CMK (cell line): ENCODE measurements around the gene SEC14L5.
"Not testable (repeated sequence)": the region's sequence is repeated elsewhere in the genome, so short reads cannot be mapped to it uniquely, and the experiment has no call there.

Source experiments
- DNase-seq: peaks from one replicate; pipeline ENCODE4 v3.0.0-alpha.2; 2010; ENCODE audit warnings: low read depth

Gene SEC14L5

GRCh38 chr16:4931381-4931780, 26.7 kb upstream of the SEC14L5 start:
- DNase-seq: no peak

DNA sequence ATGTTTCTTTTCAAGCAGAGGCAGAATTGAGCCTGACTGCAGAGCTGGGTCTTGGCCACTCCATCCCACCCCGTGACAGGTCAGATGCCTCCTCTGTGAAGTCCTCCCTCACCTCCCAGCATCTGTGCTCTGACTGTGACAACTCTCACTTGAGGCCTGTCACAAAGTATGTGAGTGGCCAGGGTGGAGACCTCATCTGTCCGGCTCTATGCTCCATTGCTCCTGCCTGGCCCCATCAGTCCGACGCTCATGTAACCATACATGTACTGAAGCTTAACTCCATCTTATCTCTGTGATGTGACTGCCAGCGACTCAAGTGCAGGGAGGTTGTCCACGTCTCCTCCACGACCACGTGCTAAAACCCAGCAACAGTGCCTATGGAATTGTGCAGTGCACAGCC, 24.7 kb upstream of the SEC14L5 start:
- DNase-seq: no peak

DNA sequence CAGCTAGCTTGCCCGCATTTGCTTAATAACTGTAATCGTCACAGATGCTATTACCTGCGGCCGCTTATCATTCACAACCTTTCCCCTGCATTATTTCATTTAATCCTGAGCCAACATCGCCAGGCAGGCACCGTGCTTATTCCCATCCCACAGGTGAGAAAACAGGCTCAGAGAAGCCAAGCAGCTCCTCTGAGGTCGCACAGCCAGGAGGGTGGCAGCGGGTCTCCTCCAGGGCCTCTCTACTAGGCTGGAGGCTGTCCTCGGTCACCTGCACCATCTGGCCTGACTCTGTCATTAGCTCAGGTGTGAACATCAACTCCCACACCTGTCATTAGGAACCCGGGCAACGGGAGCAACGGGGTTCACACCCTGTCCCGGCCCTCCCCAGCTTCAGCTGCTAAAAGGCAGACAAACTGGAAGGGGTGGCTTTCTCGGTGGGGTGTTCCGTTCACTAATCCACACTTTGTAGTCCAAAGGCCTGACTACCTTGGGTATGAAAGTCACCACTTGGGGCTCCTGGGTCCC, 24.2 kb upstream of the SEC14L5 start:
- no peak for DNase-seq

DNA sequence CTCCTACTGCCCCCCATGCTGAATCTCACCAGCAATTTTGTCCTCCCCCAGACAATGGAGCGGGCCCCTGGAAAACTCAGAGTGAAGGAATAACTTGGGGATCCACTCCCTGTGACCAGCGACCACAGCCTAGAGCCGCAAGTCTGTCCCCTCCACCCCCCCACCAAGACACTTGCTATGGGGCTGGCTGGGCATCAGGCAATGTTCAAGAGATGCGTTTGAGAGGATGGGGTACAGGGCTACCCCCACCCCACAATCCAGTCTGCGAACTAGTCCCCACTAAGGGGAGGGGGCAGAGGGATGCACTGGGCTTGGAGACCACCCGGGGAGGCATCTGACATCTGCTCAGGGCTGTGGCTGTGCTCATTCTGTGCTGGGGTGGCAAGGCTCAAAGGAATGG, 23.5 kb upstream of the SEC14L5 start:
- no peak for DNase-seq

DNA sequence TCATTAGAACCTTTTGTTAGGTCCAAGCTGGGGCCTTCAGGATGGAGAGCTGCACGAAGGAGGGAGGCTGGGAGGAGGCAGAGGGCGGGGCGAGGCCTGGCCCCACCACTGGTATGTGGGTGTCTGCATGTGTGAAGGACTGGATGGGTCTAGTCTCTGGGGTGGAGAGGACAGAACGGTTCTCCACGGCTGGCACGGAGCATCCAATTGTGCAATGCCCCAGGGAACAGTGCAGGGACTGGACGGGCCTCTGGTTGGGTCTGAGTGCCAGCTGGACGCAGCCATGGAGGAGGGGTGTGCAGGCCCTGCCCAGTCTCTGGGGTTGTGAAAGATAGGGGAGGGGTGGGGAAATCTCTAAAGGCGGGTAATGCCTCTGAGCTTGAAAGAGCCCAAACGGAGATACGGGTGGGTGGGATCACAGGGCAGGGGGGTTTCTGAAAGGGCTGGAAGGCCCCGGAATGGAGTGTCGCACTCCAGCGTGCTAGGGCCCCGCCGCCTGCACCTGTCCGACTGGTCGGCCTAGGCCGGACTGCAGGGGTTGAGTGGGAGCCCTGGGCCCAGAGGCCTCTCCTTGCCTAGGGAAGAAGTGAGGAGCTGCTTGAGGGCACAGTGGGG, 22.8 kb upstream of the SEC14L5 start:
- DNase-seq: no peak

DNA sequence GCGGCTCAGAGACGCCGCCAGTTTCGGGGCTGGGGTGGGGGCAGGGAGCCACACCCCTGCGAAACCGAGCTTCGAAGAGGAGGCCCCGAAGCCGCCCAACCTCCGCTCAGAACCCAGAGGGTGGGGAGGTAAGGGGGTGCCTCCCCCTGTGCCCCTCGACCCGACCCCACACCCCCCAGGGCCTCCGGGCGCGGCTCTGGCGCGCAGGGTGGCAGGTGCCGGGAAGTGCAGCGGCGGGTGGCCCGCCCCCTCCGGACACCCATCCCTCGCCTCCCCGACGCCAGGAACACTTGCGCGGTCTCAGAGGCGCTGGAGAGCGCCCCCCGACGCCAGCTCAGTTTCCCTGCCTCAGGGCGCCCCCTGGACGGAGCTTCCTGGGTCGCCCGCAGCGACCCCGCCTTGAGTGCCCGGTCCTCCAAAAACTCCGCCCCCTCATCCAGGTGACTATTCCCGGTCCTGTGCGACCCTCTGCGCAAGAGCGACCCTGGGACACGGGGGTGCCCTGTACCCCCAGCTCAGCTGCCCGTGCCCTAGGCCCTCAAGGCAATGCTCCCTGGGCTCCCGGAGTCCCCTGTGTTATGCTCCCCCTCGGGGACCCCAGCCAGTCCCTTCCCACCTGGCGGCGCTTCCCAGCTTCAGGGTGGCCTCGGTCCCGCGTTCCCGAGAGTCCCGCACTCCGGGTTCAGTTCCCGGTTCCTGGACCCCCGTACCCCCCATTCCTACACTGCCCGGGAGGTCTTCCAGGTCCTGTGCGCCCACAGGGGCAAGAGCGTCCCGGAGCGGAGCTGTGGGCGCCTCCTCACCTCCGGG, 21.7 kb upstream of the SEC14L5 start:
- DNase-seq: no peak

- DNase-seq: no peak
Observed at GRCh38 chr16:4936991-4937781, 20.9 kb upstream of the SEC14L5 start, which contains the start of gene PPL. TSS of gene PPL (minus strand) at chr16:4937148. CDS start at chr16:4937045, 103 bp downstream.

DNA sequence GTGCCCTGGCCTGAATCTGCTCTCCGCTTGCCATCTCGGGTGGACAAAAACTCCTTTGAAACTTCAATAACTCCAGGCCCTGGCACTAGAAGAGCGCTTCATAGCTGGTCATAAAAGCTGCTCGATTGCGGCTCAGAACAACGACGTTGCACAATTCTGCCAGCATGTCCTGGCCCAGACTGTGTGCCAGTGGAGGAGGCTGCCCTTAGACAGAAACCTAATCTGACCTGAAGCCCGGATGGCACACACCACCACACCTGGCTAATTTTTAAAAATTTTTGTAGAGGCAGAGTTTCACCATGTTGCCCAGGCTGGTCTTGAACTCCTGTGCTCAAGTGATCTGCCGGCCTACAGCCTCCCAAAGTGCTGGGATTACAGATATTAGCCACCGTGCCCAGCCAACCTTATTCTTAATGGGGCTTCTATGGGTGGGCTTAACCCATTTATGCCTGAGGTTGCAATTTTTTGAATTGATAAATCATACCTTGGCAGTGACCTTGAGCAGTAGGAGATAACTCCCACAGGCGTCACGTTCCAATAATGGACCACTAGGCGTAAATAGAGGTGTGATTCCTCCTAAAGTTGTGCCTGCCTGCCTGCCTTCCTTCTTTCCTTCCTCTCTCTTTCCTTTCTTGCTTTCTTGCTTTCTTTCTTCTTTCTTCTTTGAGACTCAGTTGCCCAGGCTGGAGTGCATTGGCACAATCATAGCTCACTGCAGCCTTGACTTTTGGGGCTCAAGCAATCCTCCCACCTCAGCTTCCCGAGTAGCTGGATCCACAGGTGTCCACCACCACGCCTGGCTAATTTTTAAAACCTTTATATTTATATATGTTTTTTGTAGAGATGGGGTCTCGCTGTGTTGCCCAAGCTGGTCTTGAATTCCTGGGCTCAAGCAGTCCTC, 20.1 kb upstream of the SEC14L5 start:
- DNase-seq: no peak

GRCh38 chr16:4938683-4939030, 19.5 kb upstream of the SEC14L5 start:
- DNase-seq: no peak

DNA sequence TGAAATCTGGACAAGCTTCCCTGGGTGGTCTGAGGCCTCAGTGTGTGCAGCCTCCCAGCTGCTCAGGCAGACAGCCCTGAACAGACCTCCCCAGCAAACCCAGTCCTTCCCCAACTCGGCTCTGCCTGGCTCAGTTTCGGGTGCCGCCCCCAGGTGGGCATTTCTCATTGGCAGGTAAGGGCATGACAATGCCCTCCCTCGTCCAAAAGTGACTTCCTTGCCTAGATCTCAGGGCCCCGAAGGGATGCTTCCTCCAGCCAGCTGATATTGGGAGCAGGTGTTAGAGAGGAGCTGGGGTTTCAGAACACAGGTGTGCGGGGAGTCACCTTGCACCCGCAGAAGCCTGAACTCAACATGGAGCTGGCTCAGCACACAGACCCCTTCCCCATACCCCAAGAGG, 17.4 kb upstream of the SEC14L5 start:
- no peak for DNase-seq

GRCh38 chr16:4942481-4942880, 15.6 kb upstream of the SEC14L5 start:
- no peak for DNase-seq

GRCh38 chr16:4944333-4945281, 13.5 kb upstream of the SEC14L5 start:
- no peak for DNase-seq

- no peak for DNase-seq
Observed at GRCh38 chr16:4945560-4946502, 12.3 kb upstream of the SEC14L5 start.

DNA sequence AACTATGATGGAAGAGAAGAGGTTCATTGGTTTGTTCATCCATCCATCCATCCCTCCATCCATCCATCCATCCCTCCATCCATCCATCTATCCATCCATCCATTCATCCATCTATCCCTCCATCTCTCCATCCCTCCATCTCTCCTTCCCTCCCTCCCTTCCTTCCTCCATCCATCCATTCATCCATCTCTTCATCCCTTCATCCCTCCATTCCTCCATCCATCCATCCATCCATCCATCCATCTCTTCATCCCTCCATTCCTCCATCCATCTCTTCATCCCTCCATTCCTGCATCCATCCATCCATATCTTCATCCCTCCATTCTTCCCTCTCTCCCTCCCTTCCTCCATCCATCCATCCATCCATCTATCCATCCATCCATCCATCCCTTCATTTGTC, 11.2 kb upstream of the SEC14L5 start:
- no peak for DNase-seq

DNA sequence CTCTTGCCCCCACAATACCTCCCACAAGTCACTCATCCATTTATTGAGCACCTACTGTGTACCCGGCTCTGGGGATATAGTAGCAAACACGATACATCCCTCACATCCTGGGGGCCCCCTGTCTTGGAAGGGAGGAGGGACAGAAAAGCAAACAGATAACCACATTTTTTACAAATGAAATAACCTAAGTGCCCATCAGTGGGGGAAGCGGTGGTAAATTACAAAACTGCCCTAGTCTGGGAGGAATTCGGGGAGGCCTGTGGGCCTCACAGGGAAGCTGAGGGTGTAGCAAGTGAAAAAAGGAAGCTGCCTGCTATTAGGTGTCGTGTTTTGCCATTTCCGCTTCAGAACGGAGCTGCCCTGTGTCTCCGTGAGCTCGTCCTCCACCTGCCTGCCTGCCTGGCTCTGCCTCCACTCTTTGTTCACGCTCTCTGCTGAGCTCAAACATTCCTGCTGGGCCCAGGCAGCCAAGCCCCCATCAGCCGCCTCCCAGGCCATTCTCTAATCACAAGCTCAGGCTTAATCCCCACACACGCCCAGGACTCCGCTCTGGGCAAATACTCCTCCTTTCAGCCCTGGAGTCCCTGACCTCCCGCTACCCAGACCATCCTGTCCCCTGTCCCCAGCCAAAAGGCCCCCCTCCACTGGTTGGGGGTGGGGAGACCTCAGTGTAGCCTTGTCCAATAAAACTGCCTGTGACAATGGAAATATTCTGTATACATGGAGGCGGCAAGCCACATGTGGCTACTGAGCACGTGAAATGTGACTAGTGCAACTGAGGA, 10.2 kb upstream of the SEC14L5 start:
- DNase-seq: no peak

GRCh38 chr16:4948903-4949766, 9.0 kb upstream of the SEC14L5 start:
- no peak for DNase-seq

GRCh38 chr16:4949986-4950385, 8.1 kb upstream of the SEC14L5 start:
- DNase-seq: no peak

- not testable (repeated sequence) for DNase-seq
Observed at GRCh38 chr16:4951583-4951982, 6.5 kb upstream of the SEC14L5 start.
